Ascending aorta (tissue), 2 donors: ENCODE measurements around the gene PLA2G4E. TPM values are rescaled to one million over a fixed set of nuclear protein-coding genes. Genes with fewer than 3 reads are reported as not detected.

Experiments
- DNase-seq, 2 donors: peaks; one replicate each; pipeline ENCODE4 v3.0.0-alpha.2; 2019; ENCODE audit warnings: low spot score in 2 of 2
- H3K27ac ChIP-seq, 2 donors: fragments of 200-600 bp; sonication (generic); one replicate each; pipeline ENCODE4 v1.5.1; 2016 to 2017; ENCODE audit warnings: mild to moderate bottlenecking in 1 of 2
- H3K27me3 ChIP-seq: fragments of 200-600 bp; sonication (generic); one replicate; pipeline ENCODE4 v1.5.1; 2017
- H3K36me3 ChIP-seq, 2 donors: fragments of 200-600 bp; sonication (generic); one replicate each; pipeline ENCODE4 v1.5.1; 2016
- H3K4me1 ChIP-seq, 2 donors: fragments of 200-600 bp; sonication (generic); one replicate each; pipeline ENCODE4 v1.5.1; 2016 to 2017; ENCODE audit warnings: mild to moderate bottlenecking in 1 of 2
- H3K4me3 ChIP-seq, 2 donors: fragments of 200-600 bp; sonication (generic); one replicate each; pipeline ENCODE4 v1.5.1; 2016 to 2017; ENCODE audit warnings: mild to moderate bottlenecking in 1 of 2
- H3K9me3 ChIP-seq, 2 donors: fragments of 200-600 bp; sonication (generic); one replicate each; pipeline ENCODE4 v1.5.1; 2016
- intact Hi-C: fragments of 100-400 bp; cut with DNase I; formaldehyde crosslinking; loops from one replicate; pipeline ENCODE4 v1.15.1; 2023
- total RNA-seq: library from RNA; depleted of rRNA; stranded (reverse); fragments of >200 nt; gene quantifications from one replicate; pipeline ENCODE4 v1.1.0, GENCODE V29; 2016
- TF ChIP-seq, protein P1 (sequence below), 3 experiments: fragments of 200-600 bp in 2 of 3; fragments of 450-650 bp in 1 of 3; sonication (generic) in 2 of 3; IDR thresholded peaks; one replicate each; pipeline ENCODE4 v1.5.1; 2016 to 2019; ENCODE audit warnings: antibody characterized with exemption in 3 of 3, mild to moderate bottlenecking in 1 of 3, moderate library complexity in 1 of 3

PLA2G4E gene
- total RNA-seq, 1 donor from 2014 or later, result not detected

- peaks cover 29 to 53% of the 10 kb centered on the region in 2 donors for H3K4me1 ChIP-seq
- TF ChIP-seq, protein P1, sequence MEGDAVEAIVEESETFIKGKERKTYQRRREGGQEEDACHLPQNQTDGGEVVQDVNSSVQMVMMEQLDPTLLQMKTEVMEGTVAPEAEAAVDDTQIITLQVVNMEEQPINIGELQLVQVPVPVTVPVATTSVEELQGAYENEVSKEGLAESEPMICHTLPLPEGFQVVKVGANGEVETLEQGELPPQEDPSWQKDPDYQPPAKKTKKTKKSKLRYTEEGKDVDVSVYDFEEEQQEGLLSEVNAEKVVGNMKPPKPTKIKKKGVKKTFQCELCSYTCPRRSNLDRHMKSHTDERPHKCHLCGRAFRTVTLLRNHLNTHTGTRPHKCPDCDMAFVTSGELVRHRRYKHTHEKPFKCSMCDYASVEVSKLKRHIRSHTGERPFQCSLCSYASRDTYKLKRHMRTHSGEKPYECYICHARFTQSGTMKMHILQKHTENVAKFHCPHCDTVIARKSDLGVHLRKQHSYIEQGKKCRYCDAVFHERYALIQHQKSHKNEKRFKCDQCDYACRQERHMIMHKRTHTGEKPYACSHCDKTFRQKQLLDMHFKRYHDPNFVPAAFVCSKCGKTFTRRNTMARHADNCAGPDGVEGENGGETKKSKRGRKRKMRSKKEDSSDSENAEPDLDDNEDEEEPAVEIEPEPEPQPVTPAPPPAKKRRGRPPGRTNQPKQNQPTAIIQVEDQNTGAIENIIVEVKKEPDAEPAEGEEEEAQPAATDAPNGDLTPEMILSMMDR (IDR thresholded peaks at IDR 0.05), result no peak
- DNase-seq, result no peak
- H3K27me3 ChIP-seq, result no peaks in the 10 kb centered on the region
- peak overlapping the region; percentile 46 to 64 for H3K27ac ChIP-seq
- H3K4me3 ChIP-seq, result no peak overlapping the region
- intact Hi-C loops, result no loop called here
- H3K36me3 ChIP-seq, result peaks cover 9 to 20% of the 10 kb centered on the region in 2 donors
- no peaks in the 10 kb centered on the region for H3K9me3 ChIP-seq
These were observed 70.4 kb downstream of the PLA2G4E start for GRCh38 chr15:41950489-41950888.

DNA sequence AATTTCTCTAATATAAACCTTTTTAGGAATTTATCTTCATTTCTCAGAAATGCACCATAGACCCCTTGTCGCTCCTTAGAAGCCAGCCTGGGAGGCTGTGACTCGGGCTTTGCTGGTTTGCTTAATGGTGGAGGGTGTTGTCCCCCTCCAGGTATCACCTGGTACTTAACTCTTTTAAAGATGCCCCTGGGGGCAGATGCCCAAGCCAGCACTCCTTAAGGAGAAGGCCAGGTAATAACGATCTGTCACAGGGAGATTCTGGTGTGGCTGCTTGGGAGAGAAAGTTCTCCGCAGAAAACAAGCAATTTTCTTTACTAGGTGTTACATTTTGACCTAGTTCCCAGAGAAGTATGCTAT lies 70.7 kb downstream of the PLA2G4E start:
- H3K4me3 ChIP-seq, result no peak overlapping the region
- TF ChIP-seq, protein P1 (IDR thresholded peaks at IDR 0.05), result no peak
- peaks cover 26 to 55% of the 10 kb centered on the region in 2 donors for H3K4me1 ChIP-seq
- H3K27ac ChIP-seq, result peak overlapping the region; percentile 46 to 64
- H3K9me3 ChIP-seq, result no peaks in the 10 kb centered on the region
- no peaks in the 10 kb centered on the region for H3K27me3 ChIP-seq
- H3K36me3 ChIP-seq, result peaks cover 9 to 20% of the 10 kb centered on the region in 2 donors
- intact Hi-C loops, result no loop called here
- no peak for DNase-seq

DNA sequence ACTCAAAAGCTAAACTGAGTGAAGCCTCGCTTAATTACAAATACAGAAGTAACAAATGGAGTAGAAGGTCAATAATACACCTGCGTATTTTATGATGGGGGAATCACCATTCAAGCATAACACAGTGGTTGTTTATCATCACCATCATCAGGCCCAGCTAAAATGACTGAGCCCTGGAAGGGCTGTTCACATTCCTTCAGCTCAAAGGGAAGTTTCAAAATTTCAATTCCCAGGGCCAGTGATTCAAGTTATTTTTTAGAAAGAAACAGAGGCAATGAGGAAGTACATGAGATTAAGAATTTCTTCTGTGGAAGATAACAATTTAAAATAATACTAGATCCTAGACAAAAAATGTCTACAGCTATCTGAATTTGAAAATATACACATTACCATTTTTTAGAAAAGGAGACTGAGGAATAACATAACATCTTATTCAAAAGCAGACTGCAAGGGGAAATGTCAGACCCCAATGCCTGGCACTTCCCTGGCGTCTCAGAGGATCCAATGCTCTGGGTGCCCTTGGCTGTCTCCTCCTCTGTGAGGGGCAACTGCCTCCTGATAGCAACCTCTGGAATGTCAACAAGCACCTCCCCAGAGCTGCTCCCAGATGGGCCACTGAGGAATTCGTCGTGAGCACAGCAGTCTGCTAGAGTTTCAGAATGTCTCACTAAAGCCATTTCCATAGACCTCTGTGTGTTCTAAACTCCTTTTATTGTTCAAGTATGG lies 71.3 kb downstream of the PLA2G4E start:
- H3K27ac ChIP-seq, result peak overlapping the region; percentile 46 to 64
- H3K27me3 ChIP-seq, result no peaks in the 10 kb centered on the region
- no peaks in the 10 kb centered on the region for H3K9me3 ChIP-seq
- peaks cover 9 to 20% of the 10 kb centered on the region in 2 donors for H3K36me3 ChIP-seq
- TF ChIP-seq, protein P1 (IDR thresholded peaks at IDR 0.05), result no peak
- peak in 1 of 2 donors; percentile 50 for DNase-seq
- intact Hi-C loops, result no loop called here
- H3K4me3 ChIP-seq, result no peak overlapping the region
- peaks cover 26 to 60% of the 10 kb centered on the region in 2 donors for H3K4me1 ChIP-seq

- no peaks in the 10 kb centered on the region for H3K27me3 ChIP-seq
- no peak for DNase-seq
- H3K4me1 ChIP-seq, result peaks cover 26 to 70% of the 10 kb centered on the region in 2 donors
- H3K27ac ChIP-seq, result peak overlapping the region in 1 of 2 donors; percentile 64
- no peaks in the 10 kb centered on the region for H3K9me3 ChIP-seq
- H3K4me3 ChIP-seq, result no peak overlapping the region
- TF ChIP-seq, protein P1 (IDR thresholded peaks at IDR 0.05), result no peak
- peaks cover 7 to 18% of the 10 kb centered on the region in 2 donors for H3K36me3 ChIP-seq
- intact Hi-C loops, result no loop called here
These were observed 72.4 kb downstream of the PLA2G4E start for GRCh38 chr15:41948490-41948889.

- peaks cover 7 to 10% of the 10 kb centered on the region in 2 donors for H3K36me3 ChIP-seq
- peaks cover 21 to 75% of the 10 kb centered on the region in 2 donors for H3K4me1 ChIP-seq
- H3K27ac ChIP-seq, result peak overlapping the region; percentile 64 to 85
- no peaks in the 10 kb centered on the region for H3K9me3 ChIP-seq
- H3K4me3 ChIP-seq, result no peak overlapping the region
- TF ChIP-seq, protein P1 (IDR thresholded peaks at IDR 0.05), result no peak
- intact Hi-C loops, result no loop called here
- H3K27me3 ChIP-seq, result no peaks in the 10 kb centered on the region
- DNase-seq, result no peak
These were observed 73.9 kb downstream of the PLA2G4E start for GRCh38 chr15:41946970-41947369.
